UCSD-AML1 (cell line): Measurements from ENCODE around the gene SLC28A1.

Experiments
- DNase-seq: peaks from one replicate; lab custom pipeline; 2025; ENCODE audit not compliant: unreplicated experiment; lab: John Stamatoyannopoulos, UW

Gene SLC28A1

GRCh38 chr15:84988909-84989644 is 104.6 kb downstream of the SLC28A1 start:
- DNase-seq: no peak

- DNase-seq: no peak
Observed at GRCh38 chr15:84990507-84990906, 106.0 kb downstream of the SLC28A1 start.

- no peak for DNase-seq
Observed at GRCh38 chr15:84991014-84991712, 106.7 kb downstream of the SLC28A1 start.

- DNase-seq: no peak
Observed at GRCh38 chr15:84992157-84992944, 107.9 kb downstream of the SLC28A1 start.
